Glutamatergic neuron (in vitro differentiated cells): ENCODE data around the gene RASAL2. TPM values are rescaled to one million over a fixed set of nuclear protein-coding genes. Genes with fewer than 3 reads are reported as not detected.

Source experiments
- DNase-seq: peaks from one replicate; pipeline ENCODE4 v3.0.0; 2022
- H3K27ac Mint-ChIP-seq: one replicate; pipeline ENCODE4 v1.8.0; 2020; ENCODE audit warnings: mild to moderate bottlenecking, mixed read lengths, inconsistent platforms; ENCODE audit not compliant: unreplicated experiment
- H3K27me3 Mint-ChIP-seq: one replicate; pipeline ENCODE4 v1.8.0; 2020; ENCODE audit warnings: mild to moderate bottlenecking, moderate library complexity, mixed read lengths, inconsistent platforms; ENCODE audit not compliant: unreplicated experiment
- H3K36me3 Mint-ChIP-seq: one replicate; pipeline ENCODE4 v1.8.0; 2020; ENCODE audit warnings: mild to moderate bottlenecking, mixed read lengths, inconsistent platforms; ENCODE audit not compliant: unreplicated experiment
- H3K4me1 Mint-ChIP-seq: one replicate; pipeline ENCODE4 v1.8.0; 2020; ENCODE audit warnings: mild to moderate bottlenecking, low read depth, mixed read lengths, inconsistent platforms; ENCODE audit not compliant: unreplicated experiment
- H3K4me3 Mint-ChIP-seq: one replicate; pipeline ENCODE4 v1.8.0; 2020; ENCODE audit warnings: mild to moderate bottlenecking, mixed read lengths, inconsistent platforms; ENCODE audit not compliant: unreplicated experiment
- H3K9me3 Mint-ChIP-seq: one replicate; pipeline ENCODE4 v1.8.0; 2020; ENCODE audit warnings: mild to moderate bottlenecking, moderate library complexity, mixed read lengths, inconsistent platforms; ENCODE audit not compliant: unreplicated experiment
- total RNA-seq: library from RNA; stranded (reverse); fragmentation: NEBNext Ultra II Directional; extraction: Animal tissue kit (Norgen Biotek cat#: 25700); gene quantifications from one replicate; pipeline ENCODE4 v1.2.1, GENCODE V29; 2021; ENCODE audit not compliant: unreplicated experiment
- TF ChIP-seq, protein P1 (sequence below): fragments of 200-600 bp; sonication (generic); IDR thresholded peaks from one replicate; pipeline ENCODE4 v1.5.0; 2021; ENCODE audit not compliant: partially characterized antibody, unreplicated experiment

Gene RASAL2
- total RNA-seq, 1 donor from 2014 or later = 12.4 TPM

DNA sequence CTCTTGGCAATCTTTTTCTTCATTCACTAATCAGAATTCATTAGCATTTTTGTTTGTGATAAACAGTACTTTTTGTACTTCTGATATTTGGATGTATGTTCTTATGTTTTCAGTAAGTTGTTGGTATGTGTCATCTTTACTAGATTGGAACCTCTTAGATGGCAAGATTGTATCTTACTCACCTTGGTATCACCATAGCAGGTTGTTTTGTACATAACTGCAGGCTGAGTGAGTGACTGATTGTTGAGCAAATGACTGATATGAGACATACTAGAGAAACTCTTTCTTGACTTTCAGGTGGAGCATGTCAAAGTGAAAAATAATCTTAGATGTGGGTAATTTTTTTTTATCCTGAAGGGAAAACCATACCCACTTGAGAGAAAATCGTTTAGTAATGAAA lies 229.2 kb downstream of the RASAL2 start:
- no peaks in the 10 kb centered on the region for H3K27me3 Mint-ChIP-seq
- no peak overlapping the region for H3K27ac Mint-ChIP-seq
- H3K4me3 Mint-ChIP-seq = no peak overlapping the region
- TF ChIP-seq, protein P1, sequence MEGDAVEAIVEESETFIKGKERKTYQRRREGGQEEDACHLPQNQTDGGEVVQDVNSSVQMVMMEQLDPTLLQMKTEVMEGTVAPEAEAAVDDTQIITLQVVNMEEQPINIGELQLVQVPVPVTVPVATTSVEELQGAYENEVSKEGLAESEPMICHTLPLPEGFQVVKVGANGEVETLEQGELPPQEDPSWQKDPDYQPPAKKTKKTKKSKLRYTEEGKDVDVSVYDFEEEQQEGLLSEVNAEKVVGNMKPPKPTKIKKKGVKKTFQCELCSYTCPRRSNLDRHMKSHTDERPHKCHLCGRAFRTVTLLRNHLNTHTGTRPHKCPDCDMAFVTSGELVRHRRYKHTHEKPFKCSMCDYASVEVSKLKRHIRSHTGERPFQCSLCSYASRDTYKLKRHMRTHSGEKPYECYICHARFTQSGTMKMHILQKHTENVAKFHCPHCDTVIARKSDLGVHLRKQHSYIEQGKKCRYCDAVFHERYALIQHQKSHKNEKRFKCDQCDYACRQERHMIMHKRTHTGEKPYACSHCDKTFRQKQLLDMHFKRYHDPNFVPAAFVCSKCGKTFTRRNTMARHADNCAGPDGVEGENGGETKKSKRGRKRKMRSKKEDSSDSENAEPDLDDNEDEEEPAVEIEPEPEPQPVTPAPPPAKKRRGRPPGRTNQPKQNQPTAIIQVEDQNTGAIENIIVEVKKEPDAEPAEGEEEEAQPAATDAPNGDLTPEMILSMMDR = no peak
- no peak for DNase-seq
- no peaks in the 10 kb centered on the region for H3K36me3 Mint-ChIP-seq
- no peaks in the 10 kb centered on the region for H3K4me1 Mint-ChIP-seq
- peaks cover 4% of the 10 kb centered on the region for H3K9me3 Mint-ChIP-seq

GRCh38 chr1:178324003-178324402 lies 230.1 kb downstream of the RASAL2 start:
- H3K27me3 Mint-ChIP-seq = no peaks in the 10 kb centered on the region
- H3K4me3 Mint-ChIP-seq = no peak overlapping the region
- peaks cover 4% of the 10 kb centered on the region for H3K9me3 Mint-ChIP-seq
- TF ChIP-seq, protein P1 = no peak
- H3K4me1 Mint-ChIP-seq = no peaks in the 10 kb centered on the region
- no peaks in the 10 kb centered on the region for H3K36me3 Mint-ChIP-seq
- no peak overlapping the region for H3K27ac Mint-ChIP-seq
- no peak for DNase-seq

- no peak overlapping the region for H3K27ac Mint-ChIP-seq
- H3K4me3 Mint-ChIP-seq = no peak overlapping the region
- H3K9me3 Mint-ChIP-seq = no peaks in the 10 kb centered on the region
- H3K36me3 Mint-ChIP-seq = no peaks in the 10 kb centered on the region
- no peaks in the 10 kb centered on the region for H3K27me3 Mint-ChIP-seq
- no peak for DNase-seq
- TF ChIP-seq, protein P1 = no peak
- no peaks in the 10 kb centered on the region for H3K4me1 Mint-ChIP-seq
Observed at GRCh38 chr1:178328728-178329127, 234.8 kb downstream of the RASAL2 start.

DNA sequence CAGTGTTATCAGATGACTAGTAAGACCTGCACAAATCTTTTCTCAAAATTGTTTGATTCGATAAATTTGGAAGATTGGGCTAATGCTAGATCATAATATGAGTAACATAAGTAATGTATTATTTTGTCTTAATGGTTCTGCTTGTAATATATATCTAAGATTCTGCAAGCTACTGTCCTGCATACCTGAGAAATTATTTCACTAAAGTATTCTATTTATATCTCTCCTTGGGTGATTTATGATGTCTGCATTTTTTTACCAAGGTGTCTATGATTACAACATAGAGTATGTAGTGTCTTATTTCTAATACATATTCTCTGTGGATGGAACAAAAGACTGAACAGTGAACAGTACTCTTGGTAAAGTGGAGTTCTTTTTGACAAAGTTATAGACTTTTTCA lies 236.2 kb downstream of the RASAL2 start:
- TF ChIP-seq, protein P1 = no peak
- H3K27ac Mint-ChIP-seq = no peak overlapping the region
- H3K4me3 Mint-ChIP-seq = no peak overlapping the region
- H3K27me3 Mint-ChIP-seq = no peaks in the 10 kb centered on the region
- H3K4me1 Mint-ChIP-seq = no peaks in the 10 kb centered on the region
- no peak for DNase-seq
- H3K36me3 Mint-ChIP-seq = no peaks in the 10 kb centered on the region
- H3K9me3 Mint-ChIP-seq = no peaks in the 10 kb centered on the region

DNA sequence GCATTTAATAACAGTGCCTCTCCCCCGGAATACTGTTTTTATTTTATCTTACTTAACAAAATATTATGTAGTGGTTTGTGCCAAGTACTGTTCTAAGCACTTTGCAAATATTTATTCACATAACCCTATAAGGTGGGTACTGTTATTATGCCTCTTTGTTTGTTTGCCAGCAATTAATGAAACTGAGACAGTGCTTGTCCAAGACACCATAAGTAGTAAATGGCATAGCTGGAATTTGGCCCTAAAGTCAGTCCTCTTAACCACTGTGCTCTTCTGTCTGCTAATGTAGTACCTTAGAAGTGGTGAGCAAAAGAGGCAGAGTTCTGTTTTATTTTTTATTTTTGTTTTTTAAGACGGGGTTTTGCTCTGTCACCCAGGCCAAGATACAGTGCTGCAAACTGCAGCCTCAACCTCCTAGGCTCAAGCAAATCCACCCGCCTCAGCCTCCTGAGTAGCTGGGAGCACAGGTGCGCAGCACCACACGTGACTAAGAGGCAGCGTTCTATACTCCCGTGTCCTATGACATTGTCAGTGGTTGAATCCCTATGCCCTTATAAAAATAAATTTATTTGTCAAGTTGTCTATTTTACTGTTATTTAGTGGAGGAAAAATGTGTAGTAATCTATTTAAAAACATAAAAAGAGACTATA lies 237.1 kb downstream of the RASAL2 start:
- Mint-ChIP-seq H3K27me3 (no peaks in the 10 kb centered on the region), H3K9me3 (no peaks in the 10 kb centered on the region), H3K4me1 (peaks cover 3% of the 10 kb centered on the region), H3K36me3 (no peaks in the 10 kb centered on the region), H3K27ac (no peak overlapping the region), H3K4me3 (no peak overlapping the region)
- DNase-seq = no peak
- TF ChIP-seq, protein P1 = no peak
